Brain microvascular endothelial cell (primary cell): ENCODE measurements around the gene RABAC1.

Experiments
- DNase-seq: peaks from one replicate; pipeline ENCODE4 v3.0.0-alpha.2; 2020
- H3K27ac ChIP-seq: fragments of 250-450 bp; sonication (Bioruptor Pico); 2 replicates; pipeline ENCODE4 v1.5.1; 2020; ENCODE audit warnings: mild to moderate bottlenecking, moderate library complexity
- H3K27me3 ChIP-seq: fragments of 250-450 bp; sonication (Bioruptor Pico); replicated peaks from 2 replicates; pipeline ENCODE4 v1.5.1; 2020; ENCODE audit warnings: mild to moderate bottlenecking
- H3K36me3 ChIP-seq: fragments of 250-450 bp; sonication (Bioruptor Pico); replicated peaks from 2 replicates; pipeline ENCODE4 v1.5.1; 2020; ENCODE audit warnings: mild to moderate bottlenecking
- H3K4me3 ChIP-seq: 2 replicates; pipeline ENCODE4 v1.5.1; 2011; ENCODE audit warnings: low read depth, mild to moderate bottlenecking, control low read depth, low read length, moderate library complexity
- CTCF ChIP-seq: IDR thresholded peaks from 2 replicates; pipeline ENCODE4 v1.5.1; 2011; ENCODE audit warnings: low read depth, mild to moderate bottlenecking, moderate library complexity, low read length, control low read depth, inconsistent platforms; ENCODE audit errors: missing control alignments
- in situ Hi-C: cut with HindIII; loops from 2 replicates; pipeline ENCODE4 v1.10.0; 2017; ENCODE audit warnings: low sequenced_read_pairs, low pct_ligation_motif_present

Gene RABAC1

GRCh38 chr19:41930926-41931592 is 28.1 kb downstream of the RABAC1 start:
- in situ Hi-C loops: no loop called here
- peak; percentile 67 for TF ChIP-seq CTCF
- Histone ChIP-seq H3K27me3 (peaks cover 74% of the 10 kb centered on the region), H3K36me3 (no peaks in the 10 kb centered on the region), H3K4me3 (no peak overlapping the region), H3K27ac (no peak overlapping the region)
- no peak for DNase-seq

GRCh38 chr19:41930322-41930722 is 28.8 kb downstream of the RABAC1 start:
- Histone ChIP-seq H3K4me3 (no peak overlapping the region), H3K36me3 (no peaks in the 10 kb centered on the region), H3K27me3 (peaks cover 70% of the 10 kb centered on the region), H3K27ac (no peak overlapping the region)
- DNase-seq: no peak
- TF ChIP-seq CTCF: no peak
- in situ Hi-C loops: no loop called here

- Histone ChIP-seq H3K27ac (no peak overlapping the region), H3K27me3 (peaks cover 71% of the 10 kb centered on the region), H3K4me3 (no peak overlapping the region), H3K36me3 (no peaks in the 10 kb centered on the region)
- DNase-seq: no peak
- no peak for TF ChIP-seq CTCF
- in situ Hi-C loops: no loop called here
These were observed 29.5 kb downstream of the RABAC1 start for GRCh38 chr19:41929536-41930071.

- peak; percentile 30 for TF ChIP-seq CTCF
- Histone ChIP-seq H3K27me3 (peaks cover 73% of the 10 kb centered on the region), H3K27ac (no peak overlapping the region), H3K4me3 (peak overlapping the region; percentile 29), H3K36me3 (no peaks in the 10 kb centered on the region)
- in situ Hi-C loops: no loop called here
- no peak for DNase-seq
These were observed 30.2 kb downstream of the RABAC1 start for GRCh38 chr19:41928754-41929535.

- Histone ChIP-seq H3K36me3 (no peaks in the 10 kb centered on the region), H3K27ac (no peak within 1 kb of the TSS), H3K4me3 (peak within 1 kb of the TSS; percentile 45), H3K27me3 (peaks cover 67% of the 10 kb centered on the region)
- no peak for TF ChIP-seq CTCF
- in situ Hi-C loops: no loop called here
- DNase-seq: no peak
These were observed 30.9 kb downstream of the RABAC1 start, which contains the start of gene ERFL for GRCh38 chr19:41928221-41928683. ERFL (minus strand) TSS chr19:41928449; CDS start chr19:41912919, 15,530 bp downstream.
